GM12878 (cell line): ENCODE data around the gene ABHD12B.

Experiments
- BHLHE40 ChIP-seq, 2 experiments: fragments of 450-650 bp in 1 of 2; IDR thresholded peaks; 2 replicates each; pipeline ENCODE4 v1.6.1; 2011 to 2017; ENCODE audit warnings: low read depth in 2 of 2, borderline replicate concordance in 1 of 2, improper control_type of control experiment in 1 of 2, low read length in 1 of 2, mild to moderate bottlenecking in 1 of 2
- CREM ChIP-seq: IDR thresholded peaks from 2 replicates; pipeline ENCODE4 v1.6.1; 2014; ENCODE audit warnings: antibody characterized with exemption, low read depth
- NFIC ChIP-seq: IDR thresholded peaks from 2 replicates; pipeline ENCODE4 v1.6.1; 2012; ENCODE audit warnings: low read depth, mild to moderate bottlenecking, inconsistent platforms, low read length, moderate library complexity
- SKIL ChIP-seq: fragments of 450-650 bp; IDR thresholded peaks from 2 replicates; pipeline ENCODE4 v1.6.1; 2017; ENCODE audit warnings: mild to moderate bottlenecking, low read depth, inconsistent platforms; ENCODE audit not compliant: poor library complexity, severe bottlenecking
- ZNF274 ChIP-seq: IDR thresholded peaks from one replicate; pipeline ENCODE4 v1.8.0; 2011; ENCODE audit not compliant: insufficient read length, insufficient read depth

DNA sequence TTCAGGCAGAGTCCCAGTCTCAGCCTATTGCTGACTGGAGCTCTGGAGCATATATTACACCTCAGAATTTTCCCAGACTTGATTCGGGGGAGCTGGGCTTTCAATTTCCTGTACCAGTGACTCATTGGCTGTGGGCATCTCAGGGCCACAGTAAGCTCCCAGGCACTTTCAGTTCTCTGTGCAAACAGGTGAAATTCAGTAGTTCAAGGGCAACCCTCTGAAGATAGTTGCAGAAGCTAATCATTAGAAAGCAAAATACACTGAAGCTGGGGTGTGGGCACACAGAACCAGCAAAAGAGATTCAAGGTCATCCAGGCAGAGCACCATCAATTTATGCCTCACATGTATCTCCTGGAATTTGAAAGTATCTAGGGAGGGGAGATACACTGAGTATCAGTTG lies 32.8 kb upstream of the ABHD12B start:
- TF ChIP-seq CREM = no peak
- no peak for TF ChIP-seq NFIC
- no peak for TF ChIP-seq BHLHE40 (IDR thresholded peaks at IDR 0.05; ENCODE audit: borderline replicate concordance in 1 of 2, low read depth in 2 of 2, low read length in 1 of 2)
- no peak for TF ChIP-seq SKIL
- TF ChIP-seq ZNF274 = no peak
